BE2C (cell line): ENCODE measurements around the gene CACNB4.

Experiments used
- DNase-seq: peaks from one replicate; pipeline ENCODE4 v3.0.0-alpha.2; 2020
- H3K27me3 ChIP-seq: fragments of 250-450 bp; sonication (Bioruptor Pico); 2 replicates; pipeline ENCODE4 v1.5.1; 2020; ENCODE audit warnings: mild to moderate bottlenecking
- H3K36me3 ChIP-seq: fragments of 250-450 bp; sonication (Bioruptor Pico); 2 replicates; pipeline ENCODE4 v1.5.1; 2020; ENCODE audit warnings: mild to moderate bottlenecking
- H3K4me1 ChIP-seq: fragments of 250-450 bp; sonication (Bioruptor Pico); 2 replicates; pipeline ENCODE4 v1.5.1; 2020
- H3K4me3 ChIP-seq: 2 replicates; pipeline ENCODE4 v1.5.1; 2011; ENCODE audit warnings: low read depth, low read length
- H3K9me3 ChIP-seq: fragments of 250-450 bp; sonication (Bioruptor Pico); 2 replicates; pipeline ENCODE4 v1.5.1; 2020
- TF ChIP-seq, protein P1 (sequence below): IDR thresholded peaks from 2 replicates; pipeline ENCODE4 v1.5.1; 2012; ENCODE audit warnings: mild to moderate bottlenecking, low read depth, low read length

Gene CACNB4

DNA sequence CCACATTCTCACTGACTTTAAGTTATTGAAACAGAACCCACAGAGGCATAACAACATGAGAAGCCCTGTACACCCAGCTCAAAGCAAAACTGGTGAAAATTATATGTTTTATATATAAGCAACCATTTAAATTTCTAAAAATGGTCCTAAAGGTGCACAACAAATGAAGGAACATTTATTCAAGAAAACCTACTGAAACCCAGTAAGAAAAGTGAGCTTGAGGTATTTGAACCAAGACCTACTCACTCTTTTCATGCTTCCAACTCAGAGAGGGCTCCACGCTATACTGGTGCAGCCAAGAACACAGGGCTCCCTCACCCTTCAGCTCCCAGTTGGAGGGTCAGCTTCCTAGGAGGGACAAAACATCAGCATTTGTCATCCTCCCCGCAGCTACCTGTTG, 2.1 kb upstream of the CACNB4 start:
- Histone ChIP-seq H3K4me1 (no peaks in the 10 kb centered on the region), H3K36me3 (no peaks in the 10 kb centered on the region), H3K9me3 (no peaks in the 10 kb centered on the region), H3K27me3 (peaks cover 44% of the 10 kb centered on the region), H3K4me3 (no peak overlapping the region)
- TF ChIP-seq, protein P1, sequence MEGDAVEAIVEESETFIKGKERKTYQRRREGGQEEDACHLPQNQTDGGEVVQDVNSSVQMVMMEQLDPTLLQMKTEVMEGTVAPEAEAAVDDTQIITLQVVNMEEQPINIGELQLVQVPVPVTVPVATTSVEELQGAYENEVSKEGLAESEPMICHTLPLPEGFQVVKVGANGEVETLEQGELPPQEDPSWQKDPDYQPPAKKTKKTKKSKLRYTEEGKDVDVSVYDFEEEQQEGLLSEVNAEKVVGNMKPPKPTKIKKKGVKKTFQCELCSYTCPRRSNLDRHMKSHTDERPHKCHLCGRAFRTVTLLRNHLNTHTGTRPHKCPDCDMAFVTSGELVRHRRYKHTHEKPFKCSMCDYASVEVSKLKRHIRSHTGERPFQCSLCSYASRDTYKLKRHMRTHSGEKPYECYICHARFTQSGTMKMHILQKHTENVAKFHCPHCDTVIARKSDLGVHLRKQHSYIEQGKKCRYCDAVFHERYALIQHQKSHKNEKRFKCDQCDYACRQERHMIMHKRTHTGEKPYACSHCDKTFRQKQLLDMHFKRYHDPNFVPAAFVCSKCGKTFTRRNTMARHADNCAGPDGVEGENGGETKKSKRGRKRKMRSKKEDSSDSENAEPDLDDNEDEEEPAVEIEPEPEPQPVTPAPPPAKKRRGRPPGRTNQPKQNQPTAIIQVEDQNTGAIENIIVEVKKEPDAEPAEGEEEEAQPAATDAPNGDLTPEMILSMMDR, result no peak
- no peak for DNase-seq

DNA sequence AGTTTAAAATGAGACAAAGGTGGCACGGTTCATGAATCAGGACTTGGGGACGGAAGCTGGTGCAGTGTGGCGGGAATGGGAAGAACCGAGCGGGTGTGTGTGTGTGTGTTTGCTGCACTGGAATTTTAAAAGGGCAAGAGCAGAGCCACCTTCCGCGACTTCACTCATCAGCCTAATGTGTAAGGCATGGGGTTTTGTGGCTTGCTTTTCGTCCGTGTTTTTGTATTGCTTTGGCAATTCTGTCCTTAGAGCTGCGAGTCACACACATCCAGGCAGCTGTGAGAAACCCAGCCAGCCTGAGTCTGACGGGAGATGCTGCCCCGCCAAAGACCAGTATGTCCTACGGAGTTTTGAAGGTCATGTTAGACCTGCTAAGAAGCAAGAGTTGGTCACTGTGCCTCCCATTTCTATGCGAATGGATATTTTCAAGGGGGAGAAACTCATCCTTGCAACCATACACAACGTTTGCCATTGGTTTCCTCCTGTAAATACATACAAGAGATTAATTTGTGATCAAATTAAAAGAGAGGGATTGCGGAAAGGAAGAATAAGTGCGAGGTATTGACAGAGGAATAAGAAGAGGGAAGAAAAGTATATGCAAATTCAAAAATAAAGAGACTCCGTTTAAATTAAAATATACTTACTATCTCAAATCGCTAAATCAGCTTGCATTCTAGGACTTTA, 665 bp upstream of the CACNB4 start:
- no peaks in the 10 kb centered on the region for H3K36me3 ChIP-seq
- TF ChIP-seq, protein P1, result no peak
- peak overlapping the region; percentile 20; the same call in 1 of the 2 replicates for H3K4me3 ChIP-seq
- no peak for DNase-seq
- H3K9me3 ChIP-seq, result no peaks in the 10 kb centered on the region
- no peaks in the 10 kb centered on the region for H3K4me1 ChIP-seq
- H3K27me3 ChIP-seq, result peaks cover 47% of the 10 kb centered on the region

DNA sequence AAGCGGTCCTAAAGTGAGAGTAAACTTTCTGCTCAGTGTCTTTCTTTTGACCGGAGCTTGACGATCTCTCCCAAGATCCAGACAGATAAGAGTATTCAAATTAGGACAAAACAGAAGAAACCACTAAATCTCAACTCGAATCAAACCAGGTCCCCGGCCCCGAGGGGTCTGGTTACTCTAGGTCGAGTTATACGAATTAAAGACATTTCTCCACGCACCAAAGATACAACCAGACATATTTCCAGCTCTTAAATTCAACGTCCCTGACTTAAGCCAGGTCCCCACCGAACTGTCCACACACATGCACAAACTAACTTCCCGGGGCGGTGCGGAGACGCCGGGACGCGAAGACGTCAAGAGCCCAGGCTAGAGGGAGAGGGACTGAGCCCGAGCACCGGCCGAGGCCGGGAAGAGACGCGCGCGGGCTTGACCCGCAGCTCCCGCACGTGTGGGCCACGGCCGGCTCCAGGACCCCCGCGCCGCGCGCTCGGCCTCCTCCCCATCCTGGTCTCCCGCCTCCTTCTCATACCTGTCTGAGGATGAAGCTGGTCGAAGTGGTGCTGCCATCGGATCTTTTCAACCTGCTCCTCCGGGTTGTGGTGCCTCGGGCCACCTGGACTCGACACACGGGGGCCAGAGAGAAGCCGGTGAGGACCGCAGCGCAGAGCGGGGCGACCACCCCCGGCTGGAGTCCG, 896 bp downstream of the CACNB4 start:
- Histone ChIP-seq H3K4me3 (no peak overlapping the region), H3K27me3 (peaks cover 47% of the 10 kb centered on the region), H3K36me3 (no peaks in the 10 kb centered on the region), H3K9me3 (no peaks in the 10 kb centered on the region), H3K4me1 (no peaks in the 10 kb centered on the region)
- DNase-seq, result no peak
- TF ChIP-seq, protein P1, result no peak

DNA sequence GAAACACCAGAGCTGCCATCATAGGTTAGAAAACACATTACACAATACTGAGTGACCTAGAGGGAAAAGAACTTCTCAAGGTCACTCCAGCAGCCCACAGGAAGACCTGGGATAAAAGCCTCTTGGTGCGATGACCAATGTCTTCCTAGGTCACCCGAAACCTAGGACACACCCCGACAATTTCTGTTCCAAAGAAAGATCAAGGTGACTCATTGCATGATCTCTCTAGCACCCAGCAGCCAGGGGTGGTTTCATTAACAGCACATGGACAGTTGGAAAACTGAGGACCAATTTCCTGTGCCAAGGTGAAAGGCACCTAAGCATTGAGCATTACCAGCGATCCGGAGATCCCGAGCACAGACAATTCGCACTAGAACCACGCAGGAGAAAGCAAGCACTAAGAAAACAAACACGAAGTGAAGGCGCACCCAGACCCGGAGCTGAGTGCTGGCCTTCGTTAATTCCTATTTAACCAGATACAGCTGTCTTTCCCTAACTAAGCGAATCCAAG, 1.5 kb downstream of the CACNB4 start:
- Histone ChIP-seq H3K36me3 (no peaks in the 10 kb centered on the region), H3K27me3 (peaks cover 47% of the 10 kb centered on the region), H3K4me3 (no peak overlapping the region), H3K4me1 (no peaks in the 10 kb centered on the region), H3K9me3 (no peaks in the 10 kb centered on the region)
- no peak for DNase-seq
- TF ChIP-seq, protein P1, result no peak

DNA sequence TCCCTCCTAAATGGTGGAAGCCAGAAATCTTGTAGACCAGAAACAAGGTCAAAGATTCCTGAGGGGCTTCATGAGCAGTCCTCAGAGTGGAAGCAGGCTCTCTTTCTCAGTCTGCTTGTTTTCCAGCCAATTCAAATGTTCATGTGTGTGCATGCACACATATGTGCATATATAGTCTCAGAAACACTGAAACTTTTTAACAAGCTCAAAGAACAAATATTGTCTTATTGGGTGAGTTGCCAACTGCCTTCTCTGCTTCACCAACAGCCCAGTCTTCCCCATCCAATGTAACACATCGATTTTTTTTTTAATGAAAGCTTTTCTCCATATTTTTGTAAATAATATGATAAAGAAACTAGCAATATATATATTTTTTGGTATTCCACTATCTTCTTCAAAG, 3.7 kb downstream of the CACNB4 start:
- peaks cover 41% of the 10 kb centered on the region for H3K27me3 ChIP-seq
- H3K4me3 ChIP-seq, result no peak overlapping the region
- no peak for DNase-seq
- H3K4me1 ChIP-seq, result no peaks in the 10 kb centered on the region
- H3K9me3 ChIP-seq, result no peaks in the 10 kb centered on the region
- TF ChIP-seq, protein P1, result no peak
- no peaks in the 10 kb centered on the region for H3K36me3 ChIP-seq

DNA sequence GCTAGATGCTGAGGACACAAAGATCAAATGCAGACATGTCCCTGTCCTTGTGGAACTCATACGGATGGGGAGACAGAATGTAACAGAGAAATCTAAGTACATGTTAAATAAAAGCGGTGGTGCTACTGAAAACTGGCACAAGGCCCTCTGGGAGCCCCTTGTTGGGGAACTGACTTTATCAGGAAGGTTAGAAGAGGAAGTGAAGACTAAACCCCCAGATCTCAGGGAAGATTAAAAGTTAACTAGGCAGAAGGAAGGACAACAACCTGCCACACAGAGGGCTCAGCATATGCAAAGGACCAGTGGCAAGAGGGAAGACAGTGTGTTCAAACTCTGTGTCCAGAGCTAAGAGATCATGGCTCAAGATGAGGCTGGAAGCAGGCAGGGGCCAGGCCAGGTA, 4.8 kb downstream of the CACNB4 start:
- H3K27me3 ChIP-seq, result peaks cover 30% of the 10 kb centered on the region
- DNase-seq, result no peak
- no peaks in the 10 kb centered on the region for H3K36me3 ChIP-seq
- no peaks in the 10 kb centered on the region for H3K4me1 ChIP-seq
- TF ChIP-seq, protein P1, result no peak
- no peaks in the 10 kb centered on the region for H3K9me3 ChIP-seq
- no peak overlapping the region for H3K4me3 ChIP-seq
